Measurements from ENCODE around the gene ACCSL. TPM values are rescaled to one million over a fixed set of nuclear protein-coding genes. Genes with fewer than 3 reads are reported as not detected.

The ACCSL gene
- total RNA-seq, 1 experiment from 2014 or later: not detected

DNA sequence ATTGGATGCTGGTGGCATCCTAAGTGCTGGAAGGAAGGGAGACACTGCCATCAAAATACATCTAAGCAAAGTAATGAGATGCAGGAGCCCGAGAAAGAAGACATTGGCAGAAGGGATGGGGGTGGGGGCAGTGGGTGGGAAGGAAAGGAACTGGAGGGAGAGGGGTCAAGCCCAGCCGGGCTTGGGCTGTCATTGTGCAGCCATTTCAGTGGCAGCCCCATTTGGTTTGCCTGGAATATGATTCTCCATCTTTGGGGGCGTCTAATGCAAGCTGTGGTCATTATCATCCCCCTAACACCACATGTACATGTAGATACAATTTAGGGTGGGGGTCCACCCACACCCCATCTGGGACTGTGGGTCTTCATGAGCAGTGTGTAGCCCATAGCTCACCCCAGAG is 13.9 kb upstream of the ACCSL start:
- ChIA-PET POLR2A (ENCODE audit: unreplicated experiment) (no interaction called here), CTCF (no interaction called here)
- Histone ChIP-seq H3K27me3 (ENCODE audit: low read length) (no peaks in the 10 kb centered on the region), H3K4me3 (ENCODE audit: low read length) (no peak overlapping the region), H3K79me2 (ENCODE audit: low read length) (no peaks in the 10 kb centered on the region), H3K9ac (ENCODE audit: low read length) (no peak overlapping the region), H3F3A (ENCODE audit: low read length, unreplicated experiment) (no peaks in the 10 kb centered on the region), H4K20me1 (ENCODE audit: low read length) (no peaks in the 10 kb centered on the region), H3K9me2 (replicated peaks; ENCODE audit: low read length) (no peaks in the 10 kb centered on the region), H2AFZ (ENCODE audit: low read length) (no peak overlapping the region), H3K36me3 (ENCODE audit: low read depth, low read length) (no peaks in the 10 kb centered on the region), H3K4me2 (ENCODE audit: low read length) (no peak overlapping the region), H3K4me1 (ENCODE audit: insufficient read depth, low read length) (no peaks in the 10 kb centered on the region), H3K9me3 (ENCODE audit: low read length) (no peaks in the 10 kb centered on the region), H3K27ac (ENCODE audit: low read length) (no peak overlapping the region)
- intact Hi-C loops (cut with micrococcal nuclease): no loop called here
- BruUV-seq (replicated peaks): no TSS peak
- no peak for ATAC-seq
- no peak for TF ChIP-seq EZH2phosphoT487 (IDR thresholded peaks at IDR 0.05; ENCODE audit: borderline replicate concordance, low read length)
- no peak for TF ChIP-seq CTCF (conservative IDR thresholded peaks at IDR 0.05; ENCODE audit: low read depth, low read length)
- TF ChIP-seq EZH2 (IDR thresholded peaks at IDR 0.05; ENCODE audit: low read length, unreplicated experiment): no peak
- no peak for DNase-seq

- POLR2A ChIA-PET (ENCODE audit: unreplicated experiment): no interaction called here
- no peaks in the 10 kb centered on the region for H3K4me1 ChIP-seq (ENCODE audit: insufficient read depth, low read length)
- H3K9me2 ChIP-seq (replicated peaks; ENCODE audit: low read length): no peaks in the 10 kb centered on the region
- H3F3A ChIP-seq (ENCODE audit: low read length, unreplicated experiment): no peaks in the 10 kb centered on the region
- no peak overlapping the region for H3K9ac ChIP-seq (ENCODE audit: low read length)
- CTCF ChIA-PET: interaction anchor here (1.2 kb wide), 1 partner anchor 145 kb away, joined by 3 read pairs; no protein-coding TSS in a partner anchor
- H3K4me3 ChIP-seq (ENCODE audit: low read length): no peak overlapping the region
- no peak overlapping the region for H2AFZ ChIP-seq (ENCODE audit: low read length)
- no peaks in the 10 kb centered on the region for H3K36me3 ChIP-seq (ENCODE audit: low read depth, low read length)
- H3K9me3 ChIP-seq (ENCODE audit: low read length): no peaks in the 10 kb centered on the region
- no peaks in the 10 kb centered on the region for H3K79me2 ChIP-seq (ENCODE audit: low read length)
- no peak for TF ChIP-seq EZH2phosphoT487 (IDR thresholded peaks at IDR 0.05; ENCODE audit: borderline replicate concordance, low read length)
- TF ChIP-seq CTCF (conservative IDR thresholded peaks at IDR 0.05; ENCODE audit: low read depth, low read length): no peak
- no peak for TF ChIP-seq EZH2 (IDR thresholded peaks at IDR 0.05; ENCODE audit: low read length, unreplicated experiment)
- H3K4me2 ChIP-seq (ENCODE audit: low read length): no peak overlapping the region
- no TSS peak for BruUV-seq (replicated peaks)
- no peak for DNase-seq
- intact Hi-C loops (cut with micrococcal nuclease): no loop called here
- no peak overlapping the region for H3K27ac ChIP-seq (ENCODE audit: low read length)
- no peaks in the 10 kb centered on the region for H3K27me3 ChIP-seq (ENCODE audit: low read length)
- ATAC-seq: no peak
- H4K20me1 ChIP-seq (ENCODE audit: low read length): no peaks in the 10 kb centered on the region
Measured at GRCh38 chr11:44034639-44035038, 13.1 kb upstream of the ACCSL start.

DNA sequence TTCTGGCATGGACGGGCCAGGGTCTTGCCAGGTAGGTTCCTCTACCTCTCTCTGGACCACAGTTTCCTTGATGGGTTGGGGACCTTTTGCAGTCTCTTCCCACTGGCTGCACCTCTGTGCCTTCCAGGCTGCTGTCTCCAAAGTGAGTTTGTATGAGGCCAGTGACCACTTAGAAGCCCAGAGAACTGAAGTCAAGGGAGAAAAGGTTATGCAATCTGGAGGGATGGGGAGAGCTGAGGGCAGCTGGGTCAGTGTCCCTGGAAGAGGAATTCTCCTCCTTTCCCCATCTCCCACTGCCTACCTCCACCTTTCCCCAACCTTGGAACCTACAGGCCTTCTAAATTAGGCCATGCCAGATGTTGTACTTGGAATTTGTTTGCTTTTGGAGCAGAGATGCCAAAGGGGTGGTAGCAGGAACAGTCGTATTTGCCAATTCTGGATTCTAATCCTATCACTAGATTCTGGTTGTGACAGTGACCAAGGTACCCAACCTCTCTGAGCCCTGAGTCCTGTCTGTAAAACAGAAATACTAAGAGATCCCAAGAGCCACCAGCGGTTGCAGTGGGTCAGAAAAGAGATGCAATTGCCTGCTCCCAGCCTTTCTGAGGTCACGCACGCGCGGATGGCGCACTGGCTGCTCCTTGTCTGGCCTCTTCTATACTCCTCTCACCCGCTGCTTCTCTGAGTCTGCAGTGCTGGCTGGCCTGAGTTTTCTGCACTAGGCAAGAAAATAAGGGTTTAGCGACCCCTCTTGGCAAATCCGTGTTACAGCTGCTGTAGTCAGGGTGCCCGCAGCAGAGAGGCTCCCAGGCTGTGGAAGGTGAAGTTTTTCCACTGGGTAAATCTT is 10.7 kb upstream of the ACCSL start:
- H3K4me2 ChIP-seq (ENCODE audit: low read length): no peak overlapping the region
- DNase-seq (peak; percentile 79), ATAC-seq (peak; percentile 97)
- intact Hi-C loops (cut with micrococcal nuclease): loop anchor here (1.0 to 2.0 kb wide), 4 partner anchors 48 to 147 kb away; no protein-coding TSS in a partner anchor
- H2AFZ ChIP-seq (ENCODE audit: low read length): 0 out of 2 replicates have a peak overlapping the region, but pooled peaks have one; percentile 10
- no peaks in the 10 kb centered on the region for H3K79me2 ChIP-seq (ENCODE audit: low read length)
- no TSS peak for BruUV-seq (replicated peaks)
- no peak overlapping the region for H3K9ac ChIP-seq (ENCODE audit: low read length)
- H3F3A ChIP-seq (ENCODE audit: low read length, unreplicated experiment): no peaks in the 10 kb centered on the region
- H3K9me3 ChIP-seq (ENCODE audit: low read length): no peaks in the 10 kb centered on the region
- no peaks in the 10 kb centered on the region for H4K20me1 ChIP-seq (ENCODE audit: low read length)
- POLR2A ChIA-PET (ENCODE audit: unreplicated experiment): no interaction called here
- H3K36me3 ChIP-seq (ENCODE audit: low read depth, low read length): no peaks in the 10 kb centered on the region
- no peaks in the 10 kb centered on the region for H3K9me2 ChIP-seq (replicated peaks; ENCODE audit: low read length)
- H3K27ac ChIP-seq (ENCODE audit: low read length): no peak overlapping the region
- no peak overlapping the region for H3K4me3 ChIP-seq (ENCODE audit: low read length)
- no peak for TF ChIP-seq EZH2 (IDR thresholded peaks at IDR 0.05; ENCODE audit: low read length, unreplicated experiment)
- peak; percentile 84 for TF ChIP-seq CTCF (conservative IDR thresholded peaks at IDR 0.05; ENCODE audit: low read depth, low read length)
- no peaks in the 10 kb centered on the region for H3K4me1 ChIP-seq (ENCODE audit: insufficient read depth, low read length)
- no peaks in the 10 kb centered on the region for H3K27me3 ChIP-seq (ENCODE audit: low read length)
- CTCF ChIA-PET: no interaction called here
